ENCODE measurements around the gene BMP7. TPM values are rescaled to one million over a fixed set of nuclear protein-coding genes. Genes with fewer than 3 reads are reported as not detected.

BMP7 gene
- total and polyA plus RNA-seq, 9 of the 15 experiments (the other 6 are each of a cell fraction or from before 2014, with no cell fraction given): 0.18 TPM; not detected in 8

DNA sequence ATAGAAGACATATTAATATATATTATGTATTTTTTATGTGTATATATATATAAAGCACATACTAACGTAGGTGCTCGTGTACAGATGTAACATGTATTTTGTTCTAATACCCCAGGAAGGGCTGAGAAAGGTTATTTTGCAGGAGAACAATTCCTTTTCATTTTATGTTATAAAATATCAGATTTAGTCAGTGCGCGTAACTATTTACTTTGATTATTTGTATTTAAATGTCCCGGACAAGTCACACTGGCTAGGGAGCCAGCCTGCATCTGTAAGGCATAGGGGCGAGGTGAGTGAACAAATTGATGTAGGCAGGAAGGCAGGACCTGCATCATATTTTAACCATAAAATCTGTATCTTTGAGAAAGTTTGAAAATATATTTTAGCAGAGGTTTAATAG, 74.1 kb downstream of the BMP7 start:
- TF ChIP-seq, protein P1, sequence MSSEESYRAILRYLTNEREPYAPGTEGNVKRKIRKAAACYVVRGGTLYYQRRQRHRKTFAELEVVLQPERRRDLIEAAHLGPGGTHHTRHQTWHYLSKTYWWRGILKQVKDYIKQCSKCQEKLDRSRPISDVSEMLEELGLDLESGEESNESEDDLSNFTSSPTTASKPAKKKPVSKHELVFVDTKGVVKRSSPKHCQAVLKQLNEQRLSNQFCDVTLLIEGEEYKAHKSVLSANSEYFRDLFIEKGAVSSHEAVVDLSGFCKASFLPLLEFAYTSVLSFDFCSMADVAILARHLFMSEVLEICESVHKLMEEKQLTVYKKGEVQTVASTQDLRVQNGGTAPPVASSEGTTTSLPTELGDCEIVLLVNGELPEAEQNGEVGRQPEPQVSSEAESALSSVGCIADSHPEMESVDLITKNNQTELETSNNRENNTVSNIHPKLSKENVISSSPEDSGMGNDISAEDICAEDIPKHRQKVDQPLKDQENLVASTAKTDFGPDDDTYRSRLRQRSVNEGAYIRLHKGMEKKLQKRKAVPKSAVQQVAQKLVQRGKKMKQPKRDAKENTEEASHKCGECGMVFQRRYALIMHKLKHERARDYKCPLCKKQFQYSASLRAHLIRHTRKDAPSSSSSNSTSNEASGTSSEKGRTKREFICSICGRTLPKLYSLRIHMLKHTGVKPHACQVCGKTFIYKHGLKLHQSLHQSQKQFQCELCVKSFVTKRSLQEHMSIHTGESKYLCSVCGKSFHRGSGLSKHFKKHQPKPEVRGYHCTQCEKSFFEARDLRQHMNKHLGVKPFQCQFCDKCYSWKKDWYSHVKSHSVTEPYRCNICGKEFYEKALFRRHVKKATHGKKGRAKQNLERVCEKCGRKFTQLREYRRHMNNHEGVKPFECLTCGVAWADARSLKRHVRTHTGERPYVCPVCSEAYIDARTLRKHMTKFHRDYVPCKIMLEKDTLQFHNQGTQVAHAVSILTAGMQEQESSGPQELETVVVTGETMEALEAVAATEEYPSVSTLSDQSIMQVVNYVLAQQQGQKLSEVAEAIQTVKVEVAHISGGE (CRISPR knock-in tag; IDR thresholded peaks at IDR 0.05): peak in 1 of 3 experiments; percentile 88; a peak in 1 of 6 replicates
- no peak for TF ChIP-seq HDGF (IDR thresholded peaks at IDR 0.05)
- BruUV-seq (replicated peaks): no TSS peak
- H3K4me3 ChIP-seq: no peak overlapping the region
- FAIRE-seq (no peak), ATAC-seq (no peak), DNase-seq (ENCODE audit: extremely low read depth in 1 of 4, low spot score in 3 of 4) (no peak)
- no peak overlapping the region for H2AFZ ChIP-seq (ENCODE audit: low read depth, low read length)
- H3K79me2 ChIP-seq (ENCODE audit: control insufficient read depth, insufficient read depth, low read length): no peaks in the 10 kb centered on the region
- H3K9ac ChIP-seq (ENCODE audit: insufficient read depth in 1 of 2, low read depth in 2 of 2, low read length in 2 of 2): no peak overlapping the region
- ChIA-PET CTCF (ENCODE audit: low intra/inter-chr PET ratio) (no interaction called here), POLR2A (no interaction called here)
- H3K27ac ChIP-seq (ENCODE audit: extremely low read depth, low read depth, low read length): no peak overlapping the region
- no peaks in the 10 kb centered on the region for H3K36me3 ChIP-seq (ENCODE audit: control insufficient read depth, insufficient read depth, low read length)
- H3K4me1 ChIP-seq (replicated peaks in 1 of 2; ENCODE audit: control insufficient read depth in 2 of 2, insufficient read depth in 2 of 2, low read length in 2 of 2): no peaks in the 10 kb centered on the region
- H3K9me1 ChIP-seq (ENCODE audit: control insufficient read depth, insufficient read depth, low read length): peaks cover 2% of the 10 kb centered on the region
- H4K20me1 ChIP-seq (replicated peaks; ENCODE audit: control insufficient read depth, insufficient read depth, low read length): peaks cover 7% of the 10 kb centered on the region; the same call in 1 of the 2 replicates
- intact Hi-C loops (cut with micrococcal nuclease) (no loop called here), in situ Hi-C loops (cut with MboI) (no loop called here)
- peaks cover 33 to 62% of the 10 kb centered on the region in 2 experiments; a peak in 4 of 5 replicates for H3K27me3 ChIP-seq (ENCODE audit: control insufficient read depth in 2 of 2, insufficient read depth in 2 of 2, low read length in 2 of 2)
- 21% methylated on average over 6 of the region's 6 CpGs for WGBS (ENCODE audit: insufficient coverage, low coverage, missing lambda C conversion rate)
- H3K4me2 ChIP-seq (ENCODE audit: insufficient read depth, low read length): no peak overlapping the region
- no peaks in the 10 kb centered on the region for H3K9me3 ChIP-seq (replicated peaks; ENCODE audit: control insufficient read depth, insufficient read depth, low read depth, low read length)

Data from K562 (cell line).